HG03439 (cell line): ENCODE results near the gene ZNF420.
"Not testable (repeated sequence)": the region's sequence is repeated elsewhere in the genome, so short reads cannot be mapped to it uniquely, and the experiment has no call there.

Source experiments
- ATAC-seq: cut with Tn5 transposase; IDR thresholded peaks from one replicate; pipeline ENCODE4 v1.9.1; 2021; ENCODE audit warnings: mild to moderate bottlenecking, moderate library complexity; ENCODE audit not compliant: unreplicated experiment

The ZNF420 gene

GRCh38 chr19:37077934-37078716, at the start of gene ZNF420:
Gene ZNF420 (plus strand): TSS chr19:37078433. CDS start chr19:37089119, 10,686 bp downstream.
- ATAC-seq: peak; percentile 93

GRCh38 chr19:37045140-37045539, 33.1 kb upstream of the ZNF420 start:
- no peak for ATAC-seq

- no peak for ATAC-seq
Observed at GRCh38 chr19:37055330-37055729, 22.9 kb upstream of the ZNF420 start.

GRCh38 chr19:37056776-37057175, 21.5 kb upstream of the ZNF420 start:
- no peak for ATAC-seq

GRCh38 chr19:37059142-37059541, 19.1 kb upstream of the ZNF420 start:
- no peak for ATAC-seq

GRCh38 chr19:37064886-37065285, 13.3 kb upstream of the ZNF420 start:
- not testable (repeated sequence) for ATAC-seq

- no peak for ATAC-seq
Observed at GRCh38 chr19:37074111-37074510, 4.1 kb upstream of the ZNF420 start.

GRCh38 chr19:37074819-37075362, 3.3 kb upstream of the ZNF420 start:
- ATAC-seq: no peak

- not testable (repeated sequence) for ATAC-seq
Observed at GRCh38 chr19:37076524-37076923, 1.7 kb upstream of the ZNF420 start.

- ATAC-seq: peak; percentile 4
Observed at GRCh38 chr19:37077501-37077933, 716 bp upstream of the ZNF420 start.

GRCh38 chr19:37078717-37079032, 442 bp downstream of the ZNF420 start:
- ATAC-seq: peak; percentile 10

GRCh38 chr19:37079238-37079637, 1.0 kb downstream of the ZNF420 start:
- ATAC-seq: no peak

GRCh38 chr19:37082307-37082706, 4.1 kb downstream of the ZNF420 start:
- ATAC-seq: no peak

- ATAC-seq: no peak
Observed at GRCh38 chr19:37087110-37087509, 8.9 kb downstream of the ZNF420 start.

- no peak for ATAC-seq
Observed at GRCh38 chr19:37095859-37096258, 17.6 kb downstream of the ZNF420 start.

GRCh38 chr19:37098570-37098969, 20.3 kb downstream of the ZNF420 start:
- ATAC-seq: no peak

- not testable (repeated sequence) for ATAC-seq
Observed at GRCh38 chr19:37104135-37104534, 25.9 kb downstream of the ZNF420 start.

GRCh38 chr19:37111753-37112152, 33.5 kb downstream of the ZNF420 start:
- not testable (repeated sequence) for ATAC-seq

- ATAC-seq: no peak
Observed at GRCh38 chr19:37114001-37114400, 35.8 kb downstream of the ZNF420 start.

- not testable (repeated sequence) for ATAC-seq
Observed at GRCh38 chr19:37122093-37122492, 43.9 kb downstream of the ZNF420 start.

- ATAC-seq: no peak
Observed at GRCh38 chr19:37127999-37128820, 50.0 kb downstream of the ZNF420 start.

- ATAC-seq: no peak
Observed at GRCh38 chr19:37128821-37129177, 50.6 kb downstream of the ZNF420 start.
